ENCODE data around the gene USP14.
"Not testable (repeated sequence)": the region's sequence is repeated elsewhere in the genome, so short reads cannot be mapped to it uniquely, and the experiment has no call there.

USP14 gene

GRCh38 chr18:158128-159036, at the start of gene USP14:
TSS of gene USP14 (plus strand) at chr18:158557. CDS start at chr18:158699, 142 bp downstream.
- DNase-seq, result peak; percentile 98

GRCh38 chr18:108665-109063, 49.7 kb upstream of the USP14 start:
- not testable (repeated sequence) for DNase-seq

GRCh38 chr18:109130-109921, 49.0 kb upstream of the USP14 start:
- not testable (repeated sequence) for DNase-seq

- not testable (repeated sequence) for DNase-seq
These were observed 48.5 kb upstream of the USP14 start for GRCh38 chr18:109922-110261.

- not testable (repeated sequence) for DNase-seq
These were observed 47.8 kb upstream of the USP14 start for GRCh38 chr18:110351-111201.

GRCh38 chr18:111306-112014, 46.9 kb upstream of the USP14 start:
- no peak for DNase-seq

GRCh38 chr18:112015-112733, 46.2 kb upstream of the USP14 start:
- not testable (repeated sequence) for DNase-seq

GRCh38 chr18:120539-121260, 37.7 kb upstream of the USP14 start:
- DNase-seq, result peak; percentile 64

- peak; percentile 74 for DNase-seq
These were observed 23.3 kb upstream of the USP14 start for GRCh38 chr18:135045-135444.

GRCh38 chr18:136433-136832, 21.9 kb upstream of the USP14 start:
- DNase-seq, result peak; percentile 26

- no peak for DNase-seq
These were observed 21.0 kb upstream of the USP14 start for GRCh38 chr18:137327-137726.

- DNase-seq, result no peak
These were observed 17.6 kb upstream of the USP14 start for GRCh38 chr18:140670-141266.

GRCh38 chr18:142624-143296, 15.6 kb upstream of the USP14 start:
- peak; percentile 55 for DNase-seq

- DNase-seq, result peak; percentile 14
These were observed 9.5 kb upstream of the USP14 start for GRCh38 chr18:148841-149240.

GRCh38 chr18:154151-154550, 4.2 kb upstream of the USP14 start:
- DNase-seq, result no peak

- DNase-seq, result no peak
These were observed 2.7 kb upstream of the USP14 start for GRCh38 chr18:155688-156087.

- no peak for DNase-seq
These were observed 1.7 kb upstream of the USP14 start for GRCh38 chr18:156514-157230.

GRCh38 chr18:159037-159652, 788 bp downstream of the USP14 start:
- peak; percentile 42 for DNase-seq

- no peak for DNase-seq
These were observed 1.6 kb downstream of the USP14 start for GRCh38 chr18:159933-160332.
